Activated T-helper 2 cell treated with anti-CD3 and anti-CD28 coated beads, Interferon-gamma antibody, Interleukin-2, Interleukin-4, amounts not matched to agents 10 μg/mL and 5 μg/mL and 100 μg/mL, durations not matched to agents 14 hours and 24 hours and 36 hours (primary cell): ENCODE data around the gene RAB29. TPM values are rescaled to one million over a fixed set of nuclear protein-coding genes. Genes with fewer than 3 reads are reported as not detected.
A peak's percentile ranks its signal among the peaks of the same experiment; 100 is the strongest.

Experiments
- DNase-seq: peaks from one replicate; pipeline ENCODE4 v3.0.0; 2021; ENCODE audit warnings: low spot score
- H3K27ac Mint-ChIP-seq: one replicate; pipeline ENCODE4 v1.8.0; 2021; ENCODE audit warnings: mixed read lengths
- H3K27me3 Mint-ChIP-seq: one replicate; pipeline ENCODE4 v1.8.0; 2021; ENCODE audit warnings: low read depth, mixed read lengths
- H3K36me3 Mint-ChIP-seq: one replicate; pipeline ENCODE4 v1.8.0; 2021; ENCODE audit warnings: low read depth, mixed read lengths
- H3K4me1 Mint-ChIP-seq: one replicate; pipeline ENCODE4 v1.8.0; 2021; ENCODE audit warnings: low read depth, mixed read lengths
- H3K4me3 Mint-ChIP-seq: one replicate; pipeline ENCODE4 v1.8.0; 2021; ENCODE audit warnings: low read depth, mild to moderate bottlenecking, moderate library complexity, mixed read lengths
- H3K9me3 Mint-ChIP-seq: one replicate; pipeline ENCODE4 v1.8.0; 2021; ENCODE audit warnings: mixed read lengths
- intact Hi-C: fragments of 100-400 bp; cut with micrococcal nuclease; formaldehyde crosslinking; loops from one replicate; pipeline ENCODE4 v1.15.1; 2023
- total RNA-seq: library from RNA; stranded (reverse); gene quantifications from 2 replicates; pipeline ENCODE4 v1.2.3, GENCODE V29; 2022

Gene RAB29
- total RNA-seq, 1 donor from 2014 or later = 26.2 TPM

- H3K4me3 Mint-ChIP-seq = no peak overlapping the region
- DNase-seq = no peak
- H3K27me3 Mint-ChIP-seq = no peaks in the 10 kb centered on the region
- H3K27ac Mint-ChIP-seq = no peak overlapping the region
- intact Hi-C loops = loop anchor here (5.0 kb wide), 1 partner anchor 42 kb away; the partner anchor contains the start of gene PM20D1
- H3K36me3 Mint-ChIP-seq = peaks cover 48% of the 10 kb centered on the region
- H3K4me1 Mint-ChIP-seq = peaks cover 67% of the 10 kb centered on the region
- no peaks in the 10 kb centered on the region for H3K9me3 Mint-ChIP-seq
These were observed 34.7 kb upstream of the RAB29 start for GRCh38 chr1:205809942-205810345.

GRCh38 chr1:205809469-205809868 is 34.2 kb upstream of the RAB29 start:
- no peak overlapping the region for H3K27ac Mint-ChIP-seq
- H3K4me3 Mint-ChIP-seq = peak overlapping the region; percentile 35
- H3K9me3 Mint-ChIP-seq = no peaks in the 10 kb centered on the region
- peaks cover 53% of the 10 kb centered on the region for H3K36me3 Mint-ChIP-seq
- H3K4me1 Mint-ChIP-seq = peaks cover 68% of the 10 kb centered on the region
- intact Hi-C loops = no loop called here
- H3K27me3 Mint-ChIP-seq = no peaks in the 10 kb centered on the region
- no peak for DNase-seq

GRCh38 chr1:205805082-205805711 is 29.9 kb upstream of the RAB29 start:
- intact Hi-C loops = no loop called here
- Mint-ChIP-seq H3K4me1 (peaks cover 54% of the 10 kb centered on the region), H3K36me3 (peaks cover 56% of the 10 kb centered on the region), H3K27ac (peak overlapping the region; percentile 83), H3K27me3 (no peaks in the 10 kb centered on the region), H3K4me3 (peak overlapping the region; percentile 64), H3K9me3 (no peaks in the 10 kb centered on the region)
- no peak for DNase-seq

- H3K27ac Mint-ChIP-seq = peak overlapping the region; percentile 83
- intact Hi-C loops = no loop called here
These were observed 29.3 kb upstream of the RAB29 start for GRCh38 chr1:205804605-205805004.

GRCh38 chr1:205803986-205804385 is 28.7 kb upstream of the RAB29 start:
- Mint-ChIP-seq H3K4me3 (no peak overlapping the region), H3K36me3 (peaks cover 59% of the 10 kb centered on the region), H3K27ac (peak overlapping the region; percentile 15), H3K27me3 (no peaks in the 10 kb centered on the region), H3K9me3 (no peaks in the 10 kb centered on the region), H3K4me1 (peaks cover 50% of the 10 kb centered on the region)
- intact Hi-C loops = no loop called here
- no peak for DNase-seq

More at GRCh38 chr1:205804605-205805004, 29.3 kb upstream of the RAB29 start:
- Mint-ChIP-seq H3K36me3 (peaks cover 61% of the 10 kb centered on the region), H3K4me3 (peak overlapping the region; percentile 16), H3K4me1 (peaks cover 56% of the 10 kb centered on the region), H3K27me3 (no peaks in the 10 kb centered on the region), H3K9me3 (no peaks in the 10 kb centered on the region)
- DNase-seq = no peak

- H3K4me3 Mint-ChIP-seq = no peak overlapping the region
- H3K36me3 Mint-ChIP-seq = peaks cover 62% of the 10 kb centered on the region
- no peaks in the 10 kb centered on the region for H3K9me3 Mint-ChIP-seq
- H3K27me3 Mint-ChIP-seq = no peaks in the 10 kb centered on the region
- no peak for DNase-seq
- H3K4me1 Mint-ChIP-seq = peaks cover 40% of the 10 kb centered on the region
- no peak overlapping the region for H3K27ac Mint-ChIP-seq
- intact Hi-C loops = no loop called here
These were observed 26.8 kb upstream of the RAB29 start for GRCh38 chr1:205802060-205802459.

- H3K27ac Mint-ChIP-seq = peak overlapping the region; percentile 56
- H3K4me3 Mint-ChIP-seq = no peak overlapping the region
- H3K4me1 Mint-ChIP-seq = peaks cover 37% of the 10 kb centered on the region
- H3K36me3 Mint-ChIP-seq = peaks cover 61% of the 10 kb centered on the region
- no peaks in the 10 kb centered on the region for H3K9me3 Mint-ChIP-seq
- intact Hi-C loops = no loop called here
- no peak for DNase-seq
- H3K27me3 Mint-ChIP-seq = no peaks in the 10 kb centered on the region
These were observed 25.9 kb upstream of the RAB29 start for GRCh38 chr1:205800981-205801703.

- H3K27ac Mint-ChIP-seq = no peak overlapping the region
- H3K4me1 Mint-ChIP-seq = peaks cover 30% of the 10 kb centered on the region
- no peak for DNase-seq
- H3K36me3 Mint-ChIP-seq = peaks cover 64% of the 10 kb centered on the region
- H3K27me3 Mint-ChIP-seq = no peaks in the 10 kb centered on the region
- intact Hi-C loops = no loop called here
- no peaks in the 10 kb centered on the region for H3K9me3 Mint-ChIP-seq
- H3K4me3 Mint-ChIP-seq = no peak overlapping the region
These were observed 25.1 kb upstream of the RAB29 start for GRCh38 chr1:205800427-205800826.

- intact Hi-C loops = no loop called here
- Mint-ChIP-seq H3K4me3 (no peak overlapping the region), H3K4me1 (peaks cover 26% of the 10 kb centered on the region), H3K9me3 (no peaks in the 10 kb centered on the region), H3K36me3 (peaks cover 63% of the 10 kb centered on the region), H3K27ac (no peak overlapping the region), H3K27me3 (no peaks in the 10 kb centered on the region)
- DNase-seq = no peak
These were observed 23.3 kb upstream of the RAB29 start for GRCh38 chr1:205798577-205798976.

- no peaks in the 10 kb centered on the region for H3K27me3 Mint-ChIP-seq
- H3K9me3 Mint-ChIP-seq = no peaks in the 10 kb centered on the region
- H3K27ac Mint-ChIP-seq = no peak overlapping the region
- intact Hi-C loops = no loop called here
- H3K36me3 Mint-ChIP-seq = peaks cover 73% of the 10 kb centered on the region
- H3K4me1 Mint-ChIP-seq = peaks cover 27% of the 10 kb centered on the region
- DNase-seq = no peak
- no peak overlapping the region for H3K4me3 Mint-ChIP-seq
These were observed 21.9 kb upstream of the RAB29 start for GRCh38 chr1:205797168-205797567.

- no peaks in the 10 kb centered on the region for H3K27me3 Mint-ChIP-seq
- H3K36me3 Mint-ChIP-seq = peaks cover 84% of the 10 kb centered on the region
- intact Hi-C loops = loop anchor here (5.0 kb wide), 2 partner anchors 123 to 313 kb away; no protein-coding TSS in a partner anchor
- H3K9me3 Mint-ChIP-seq = no peaks in the 10 kb centered on the region
- DNase-seq = no peak
- peaks cover 28% of the 10 kb centered on the region for H3K4me1 Mint-ChIP-seq
- H3K27ac Mint-ChIP-seq = peak overlapping the region; percentile 72
- no peak overlapping the region for H3K4me3 Mint-ChIP-seq
These were observed 18.9 kb upstream of the RAB29 start for GRCh38 chr1:205794011-205794730.

GRCh38 chr1:205792961-205793673 is 17.8 kb upstream of the RAB29 start:
- no peak for DNase-seq
- Mint-ChIP-seq H3K9me3 (no peaks in the 10 kb centered on the region), H3K36me3 (peaks cover 75% of the 10 kb centered on the region), H3K4me3 (no peak overlapping the region), H3K27me3 (no peaks in the 10 kb centered on the region), H3K4me1 (peaks cover 28% of the 10 kb centered on the region), H3K27ac (peak overlapping the region; percentile 60)
- intact Hi-C loops = loop anchor here (5.0 kb wide), 2 partner anchors 124 to 314 kb away; no protein-coding TSS in a partner anchor
